Astrocyte of the hippocampus (primary cell): Measurements from ENCODE around the gene GNS.
A peak's percentile ranks its signal among the peaks of the same experiment; 100 is the strongest.
"Not testable (repeated sequence)": the region's sequence is repeated elsewhere in the genome, so short reads cannot be mapped to it uniquely, and the experiment has no call there.

ENCODE experiments used
- DNase-seq: peaks from one replicate; pipeline ENCODE4 v3.0.0; 2011; ENCODE audit warnings: low read depth, low spot score

GNS gene

GRCh38 chr12:64780132-64780530 lies 20.9 kb upstream of the GNS start:
- DNase-seq, result no peak

DNA sequence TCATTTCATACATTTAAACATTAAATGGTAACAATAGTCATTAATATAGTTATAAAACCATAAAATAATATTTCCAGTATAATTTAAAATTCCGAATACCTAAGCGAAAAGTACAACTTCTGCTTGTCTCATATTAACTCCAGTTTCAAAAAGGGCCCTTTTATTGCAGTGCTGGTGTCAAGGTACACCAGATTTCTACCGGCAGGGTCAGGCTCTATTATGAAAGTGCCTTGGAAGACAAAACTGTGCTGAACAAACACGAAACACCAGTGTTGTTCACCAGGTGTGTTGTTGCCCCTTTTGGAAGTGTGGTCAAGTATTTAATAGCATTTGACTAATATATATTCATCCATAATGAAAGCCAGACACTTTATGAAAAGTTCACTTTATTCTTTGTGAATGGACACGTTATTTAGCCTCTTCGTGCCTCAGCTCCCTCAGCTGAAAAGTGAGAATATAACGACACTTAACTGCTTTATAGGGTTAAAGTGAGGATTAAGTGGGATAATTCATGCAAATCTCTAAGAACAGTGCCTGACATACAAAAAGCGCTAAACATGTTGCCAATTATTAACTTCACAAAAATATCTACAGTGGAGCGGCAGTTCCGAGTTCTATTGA lies 20.3 kb upstream of the GNS start:
- DNase-seq, result no peak

GRCh38 chr12:64775147-64775736 lies 16.0 kb upstream of the GNS start:
- DNase-seq, result not testable (repeated sequence)

GRCh38 chr12:64773386-64773785 lies 14.2 kb upstream of the GNS start:
- DNase-seq, result no peak

- DNase-seq, result no peak
Observed at GRCh38 chr12:64767495-64767894, 8.3 kb upstream of the GNS start.

GRCh38 chr12:64760808-64761573 lies 1.8 kb upstream of the GNS start:
- DNase-seq, result no peak

DNA sequence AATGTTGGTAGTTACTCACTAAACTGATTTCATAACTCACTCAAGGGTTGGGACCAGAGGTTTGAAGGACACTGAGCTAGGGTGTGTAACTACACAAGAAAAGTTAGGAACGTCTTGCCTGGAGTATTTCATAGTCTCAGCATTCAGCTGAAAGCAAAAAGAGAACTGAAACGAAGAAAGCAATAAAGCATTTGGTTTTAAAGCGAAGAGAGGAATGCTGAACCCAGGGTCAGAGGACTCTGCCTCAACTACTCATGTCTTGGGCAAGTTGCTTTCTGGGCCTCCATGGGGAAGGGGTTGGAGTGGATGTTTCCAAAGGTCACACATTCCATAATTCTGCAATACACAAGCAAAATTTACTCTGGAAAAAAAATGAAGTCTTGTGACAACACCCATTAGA lies 1.4 kb downstream of the GNS start:
- no peak for DNase-seq

DNA sequence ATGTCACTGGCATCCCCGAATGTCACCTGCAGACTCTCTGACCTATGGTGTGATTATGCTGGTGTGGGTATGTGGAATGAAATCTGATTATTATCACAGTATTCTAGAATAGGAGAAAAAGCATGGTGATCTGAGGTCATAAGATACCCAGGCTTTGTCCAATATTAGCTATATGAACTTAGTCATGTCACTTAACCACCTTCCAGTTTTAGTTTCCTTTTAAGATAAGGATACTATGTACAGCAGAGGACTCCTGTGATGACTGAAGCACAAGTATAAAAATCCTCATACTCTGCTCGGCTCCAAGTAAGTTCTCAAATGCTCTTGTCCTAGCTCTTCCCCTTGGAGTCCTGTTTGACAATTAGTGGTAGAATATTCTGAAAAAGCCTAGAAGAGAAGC lies 2.8 kb downstream of the GNS start:
- DNase-seq, result no peak

DNA sequence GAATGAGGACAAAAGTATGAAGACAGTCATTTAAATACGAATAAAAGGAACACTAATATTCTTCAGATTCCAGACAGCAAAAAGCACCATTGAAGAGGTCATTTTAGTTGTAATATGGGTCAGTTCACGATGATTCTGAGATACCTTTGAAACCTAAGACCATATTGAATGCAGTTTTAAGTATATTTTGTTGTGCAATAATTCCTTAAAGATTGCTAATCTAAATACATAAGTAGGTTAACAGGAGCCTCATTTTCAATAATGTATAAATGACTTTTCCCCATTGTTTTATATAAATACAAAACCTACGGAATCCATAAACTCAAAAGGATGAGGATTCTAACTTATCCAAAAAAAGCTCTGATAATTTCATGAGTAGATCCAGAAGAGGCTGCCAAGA lies 5.8 kb downstream of the GNS start:
- DNase-seq, result no peak

- no peak for DNase-seq
Observed at GRCh38 chr12:64752833-64753238, 6.4 kb downstream of the GNS start.

GRCh38 chr12:64752032-64752431 lies 7.2 kb downstream of the GNS start:
- no peak for DNase-seq

- no peak for DNase-seq
Observed at GRCh38 chr12:64749461-64750200, 9.6 kb downstream of the GNS start.

- DNase-seq, result no peak
Observed at GRCh38 chr12:64747695-64748094, 11.5 kb downstream of the GNS start.

- no peak for DNase-seq
Observed at GRCh38 chr12:64746663-64747062, 12.5 kb downstream of the GNS start.

- DNase-seq, result no peak
Observed at GRCh38 chr12:64745980-64746379, 13.2 kb downstream of the GNS start.

- no peak for DNase-seq
Observed at GRCh38 chr12:64745259-64745807, 13.9 kb downstream of the GNS start.

- DNase-seq, result peak; percentile 47
Observed at GRCh38 chr12:64744422-64745258, 14.6 kb downstream of the GNS start.

DNA sequence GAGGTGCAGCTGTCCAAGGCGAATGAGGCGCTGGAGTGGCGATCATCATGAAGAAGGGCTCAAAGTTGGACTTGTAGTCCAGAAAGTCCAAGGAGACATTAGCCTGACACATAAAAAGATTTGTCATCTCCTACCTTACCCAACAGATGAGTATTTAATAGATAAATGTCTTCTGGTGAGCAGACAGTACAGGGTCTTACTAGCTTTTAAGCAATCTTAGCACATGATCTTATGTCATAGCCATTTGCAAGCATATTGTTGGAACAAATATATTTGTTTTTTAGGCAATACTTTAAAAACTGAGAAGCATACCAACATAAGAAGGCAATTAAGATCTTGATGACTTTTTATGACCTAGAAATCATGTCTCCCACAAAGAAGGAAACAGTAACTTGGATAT lies 16.0 kb downstream of the GNS start:
- DNase-seq, result no peak

GRCh38 chr12:64742416-64742815 lies 16.8 kb downstream of the GNS start:
- no peak for DNase-seq

- DNase-seq, result no peak
Observed at GRCh38 chr12:64740646-64741045, 18.6 kb downstream of the GNS start.

DNA sequence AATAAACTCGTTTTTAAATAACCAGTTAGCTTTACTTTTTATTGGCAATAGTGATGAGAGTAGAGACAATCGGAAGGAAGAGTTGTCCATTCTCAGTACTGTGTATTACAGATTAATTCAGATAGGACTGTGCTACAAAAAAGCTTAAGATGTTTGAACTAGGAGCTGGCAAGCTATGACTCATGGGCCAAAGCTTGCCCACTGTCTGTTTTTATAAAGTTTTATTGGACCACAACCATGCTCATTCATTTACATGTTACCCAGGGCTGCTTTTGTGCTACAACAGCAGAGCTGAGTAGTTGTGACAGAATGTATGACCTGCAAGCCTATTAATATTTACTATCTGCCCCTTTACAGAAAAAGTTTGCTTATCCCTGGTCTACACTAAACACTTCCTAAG lies 19.4 kb downstream of the GNS start:
- DNase-seq, result no peak
